RWPE1 (cell line): Measurements from ENCODE around the gene USH1G.

ENCODE experiments used
- CTCF ChIA-PET: fragments of 350-600 bp; sonication (Branson Sonifier 250); formaldehyde crosslinking; extraction: SDS; loops from one replicate; lab custom pipeline; 2021; lab: Yijun Ruan, JAX
- POLR2A ChIA-PET: fragments of 400-600 bp; formaldehyde crosslinking; extraction: SDS; loops from one replicate; lab custom pipeline; 2020; ENCODE audit warnings: antibody characterized with exemption; ENCODE audit not compliant: low non-redundant PET; lab: Yijun Ruan, JAX
- DNase-seq: peaks from one replicate; pipeline ENCODE4 v3.0.0; 2012; ENCODE audit warnings: low spot score
- H3K27ac ChIP-seq: fragments of 450-650 bp; 2 replicates; pipeline ENCODE4 v1.5.1; 2017
- TF ChIP-seq, protein P1 (sequence below): fragments of 450-650 bp; conservative IDR thresholded peaks from 2 replicates; pipeline ENCODE4 v1.5.1; 2017; ENCODE audit warnings: low read depth, mild to moderate bottlenecking

Gene USH1G

GRCh38 chr17:74936470-74936799 lies 13.4 kb upstream of the USH1G start:
- no peak overlapping the region for H3K27ac ChIP-seq
- CTCF ChIA-PET: no interaction called here
- TF ChIP-seq, protein P1, sequence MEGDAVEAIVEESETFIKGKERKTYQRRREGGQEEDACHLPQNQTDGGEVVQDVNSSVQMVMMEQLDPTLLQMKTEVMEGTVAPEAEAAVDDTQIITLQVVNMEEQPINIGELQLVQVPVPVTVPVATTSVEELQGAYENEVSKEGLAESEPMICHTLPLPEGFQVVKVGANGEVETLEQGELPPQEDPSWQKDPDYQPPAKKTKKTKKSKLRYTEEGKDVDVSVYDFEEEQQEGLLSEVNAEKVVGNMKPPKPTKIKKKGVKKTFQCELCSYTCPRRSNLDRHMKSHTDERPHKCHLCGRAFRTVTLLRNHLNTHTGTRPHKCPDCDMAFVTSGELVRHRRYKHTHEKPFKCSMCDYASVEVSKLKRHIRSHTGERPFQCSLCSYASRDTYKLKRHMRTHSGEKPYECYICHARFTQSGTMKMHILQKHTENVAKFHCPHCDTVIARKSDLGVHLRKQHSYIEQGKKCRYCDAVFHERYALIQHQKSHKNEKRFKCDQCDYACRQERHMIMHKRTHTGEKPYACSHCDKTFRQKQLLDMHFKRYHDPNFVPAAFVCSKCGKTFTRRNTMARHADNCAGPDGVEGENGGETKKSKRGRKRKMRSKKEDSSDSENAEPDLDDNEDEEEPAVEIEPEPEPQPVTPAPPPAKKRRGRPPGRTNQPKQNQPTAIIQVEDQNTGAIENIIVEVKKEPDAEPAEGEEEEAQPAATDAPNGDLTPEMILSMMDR: no peak

DNA sequence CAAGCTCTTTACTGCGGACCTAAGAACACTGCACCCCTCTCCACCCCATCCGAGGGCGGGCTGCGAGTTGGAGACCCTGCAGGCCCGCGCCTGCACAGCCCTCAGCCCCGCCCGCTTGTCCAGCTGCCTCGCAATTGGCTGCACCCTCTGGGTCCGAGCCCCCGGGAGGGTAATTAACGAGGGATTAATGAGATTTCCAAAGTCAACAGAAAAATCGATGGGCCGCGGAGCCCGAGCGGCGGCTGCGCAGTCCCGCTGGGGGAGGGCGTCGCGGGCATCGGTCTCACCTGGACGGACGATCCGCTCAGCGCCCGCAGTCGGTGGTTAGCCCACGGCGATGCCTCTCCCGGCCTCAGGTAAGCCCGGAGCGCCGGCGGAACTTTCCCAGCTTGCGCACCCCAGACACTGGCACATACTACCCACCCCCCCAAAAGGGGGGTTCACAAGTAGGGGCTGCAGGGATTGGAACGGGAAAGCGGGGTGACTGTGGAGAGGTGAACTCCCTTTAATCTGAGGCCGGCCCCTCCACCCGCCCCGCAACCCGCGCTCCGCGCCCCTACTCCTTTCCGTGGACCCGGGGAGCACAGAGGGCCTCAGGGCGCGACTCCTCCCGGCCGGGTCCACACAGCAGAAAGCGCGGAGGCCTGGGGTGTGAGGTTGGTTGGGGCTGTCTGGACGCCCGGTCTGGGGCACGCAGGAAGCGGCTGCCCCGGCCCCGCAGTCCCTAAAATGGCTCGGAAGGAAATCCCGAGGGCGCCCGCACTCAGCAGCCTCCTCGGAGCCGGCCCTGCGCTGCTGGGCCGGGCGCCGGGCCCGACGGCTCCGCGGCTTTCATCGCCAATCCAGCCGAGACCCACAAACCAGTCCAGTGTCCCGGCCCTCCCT lies 12.8 kb upstream of the USH1G start, which contains the start of gene OTOP3:
OTOP3 (plus strand) TSS at position 314 of the 885 bp plus-strand sequence; CDS start at position 338, 24 bp downstream.
- POLR2A ChIA-PET: no interaction called here
- TF ChIP-seq, protein P1: no peak
- CTCF ChIA-PET: interaction anchor here (0.7 to 0.8 kb wide), 2 partner anchors 12 to 21 kb away, joined by 3 to 4 read pairs; partner anchors contain the start of gene OTOP2
- no peak within 1 kb of the TSS for H3K27ac ChIP-seq
- no peak for DNase-seq

More at GRCh38 chr17:74936470-74936799, 13.4 kb upstream of the USH1G start:
- POLR2A ChIA-PET: no interaction called here
- DNase-seq: no peak

DNA sequence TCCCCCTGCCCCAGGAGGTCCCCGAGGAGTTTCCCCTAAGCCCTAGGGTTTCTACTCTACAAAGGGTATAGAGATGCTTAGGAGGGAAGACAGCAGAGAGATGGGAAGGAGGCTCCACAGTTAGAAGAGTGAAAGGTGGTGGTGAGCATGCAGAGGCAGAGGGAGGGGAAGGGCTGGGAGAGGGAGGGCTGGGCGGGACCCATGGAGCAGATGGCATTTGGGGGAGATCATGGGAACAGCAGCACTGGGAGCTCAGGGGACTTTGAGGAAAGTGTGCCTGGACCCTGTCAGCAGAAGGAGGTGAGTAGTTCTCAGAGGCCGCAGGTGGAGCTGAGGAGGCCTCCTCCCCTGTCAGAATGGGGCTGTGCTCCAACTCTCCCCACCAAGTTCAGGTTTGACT lies 12.0 kb upstream of the USH1G start:
- H3K27ac ChIP-seq: no peak overlapping the region
- no peak for DNase-seq
- TF ChIP-seq, protein P1: no peak
- CTCF ChIA-PET: interaction anchor here (0.7 to 0.8 kb wide), 2 partner anchors 11 to 22 kb away, joined by 3 to 4 read pairs; partner anchors contain the start of gene OTOP2
- POLR2A ChIA-PET: no interaction called here

- H3K27ac ChIP-seq: no peak overlapping the region
- ChIA-PET CTCF (no interaction called here), POLR2A (no interaction called here)
- no peak for DNase-seq
- TF ChIP-seq, protein P1: no peak
Observed at GRCh38 chr17:74930535-74931036, 7.5 kb upstream of the USH1G start.

DNA sequence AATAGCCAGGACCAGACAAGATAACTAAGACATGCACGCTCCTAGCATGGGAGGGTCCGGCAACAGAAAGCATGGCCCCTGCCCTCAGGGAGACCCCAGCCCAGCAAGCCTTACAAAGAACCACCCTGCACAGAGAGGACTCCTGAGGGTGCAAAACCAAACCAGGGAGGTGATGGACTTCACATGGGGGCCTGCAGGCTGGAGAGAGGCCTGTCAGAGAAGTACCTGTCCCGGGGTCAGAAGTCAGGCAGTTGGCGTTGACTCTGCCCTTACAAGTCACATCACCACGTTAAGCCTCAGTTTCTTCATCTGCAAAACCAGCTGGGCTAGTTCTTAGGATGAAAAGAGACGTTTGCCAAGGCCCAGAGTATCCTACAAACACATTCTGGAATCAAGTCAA lies 5.7 kb upstream of the USH1G start:
- POLR2A ChIA-PET: no interaction called here
- CTCF ChIA-PET: no interaction called here
- H3K27ac ChIP-seq: no peak overlapping the region
- TF ChIP-seq, protein P1: no peak
- no peak for DNase-seq

DNA sequence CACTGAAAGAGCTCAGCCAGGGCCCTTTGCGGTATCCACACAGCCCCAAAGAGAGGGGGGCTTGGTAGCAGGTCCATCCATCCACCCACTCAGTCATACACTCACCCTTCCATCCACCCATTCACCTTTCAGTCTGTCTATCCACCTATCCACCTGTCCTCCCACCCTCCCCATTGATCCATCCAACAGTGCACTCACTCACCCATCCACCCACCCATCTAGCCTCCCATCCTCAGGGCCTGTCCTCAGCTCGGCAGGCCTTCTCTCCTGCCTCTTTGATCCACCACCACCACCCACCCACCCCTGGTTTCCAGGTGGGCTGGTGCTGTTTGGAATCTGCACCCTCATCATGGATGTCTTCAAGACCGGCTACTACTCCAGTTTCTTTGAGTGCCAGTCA lies 2.2 kb upstream of the USH1G start:
- CTCF ChIA-PET: interaction anchor here (0.5 to 7.8 kb wide), 4 partner anchors 8 to 36 kb away, joined by 3 to 113 read pairs (median 10); no protein-coding TSS in a partner anchor
- DNase-seq: no peak
- POLR2A ChIA-PET: no interaction called here
- no peak overlapping the region for H3K27ac ChIP-seq
- TF ChIP-seq, protein P1: no peak
